Right kidney (tissue), 1 donor: Measurements from ENCODE around the gene ADAMTS9.

Source experiments
- DNase-seq: peaks from one replicate; pipeline ENCODE4 v3.0.0-alpha.2; 2016

Gene ADAMTS9

GRCh38 chr3:64685800-64686445, 1.9 kb downstream of the ADAMTS9 start:
- DNase-seq = peak; percentile 93

GRCh38 chr3:64685331-64685799, 2.4 kb downstream of the ADAMTS9 start:
- DNase-seq = peak; percentile 92

- no peak for DNase-seq
Measured at GRCh38 chr3:64684715-64685261, 3.0 kb downstream of the ADAMTS9 start.

- no peak for DNase-seq
Measured at GRCh38 chr3:64681827-64682226, 6.0 kb downstream of the ADAMTS9 start.

GRCh38 chr3:64681015-64681414, 6.8 kb downstream of the ADAMTS9 start:
- no peak for DNase-seq

GRCh38 chr3:64680334-64680733, 7.5 kb downstream of the ADAMTS9 start:
- DNase-seq = no peak

- no peak for DNase-seq
Measured at GRCh38 chr3:64677961-64678716, 9.7 kb downstream of the ADAMTS9 start.

- DNase-seq = no peak
Measured at GRCh38 chr3:64676831-64677230, 11.0 kb downstream of the ADAMTS9 start.

- no peak for DNase-seq
Measured at GRCh38 chr3:64675687-64676247, 12.0 kb downstream of the ADAMTS9 start.

GRCh38 chr3:64674591-64675076, 13.2 kb downstream of the ADAMTS9 start:
- DNase-seq = peak; percentile 59

GRCh38 chr3:64673159-64673715, 14.6 kb downstream of the ADAMTS9 start:
- no peak for DNase-seq

- no peak for DNase-seq
Measured at GRCh38 chr3:64668582-64669510, 19.0 kb downstream of the ADAMTS9 start.

GRCh38 chr3:64667887-64668581, 19.8 kb downstream of the ADAMTS9 start:
- DNase-seq = no peak

- no peak for DNase-seq
Measured at GRCh38 chr3:64667138-64667537, 20.7 kb downstream of the ADAMTS9 start.

- peak; percentile 52 for DNase-seq
Measured at GRCh38 chr3:64666171-64666588, 21.6 kb downstream of the ADAMTS9 start.

GRCh38 chr3:64664397-64664796, 23.4 kb downstream of the ADAMTS9 start:
- DNase-seq = no peak

GRCh38 chr3:64659617-64659978, 28.2 kb downstream of the ADAMTS9 start:
- DNase-seq = no peak

GRCh38 chr3:64658001-64658400, 29.8 kb downstream of the ADAMTS9 start:
- no peak for DNase-seq

GRCh38 chr3:64656544-64656943, 31.3 kb downstream of the ADAMTS9 start:
- DNase-seq = no peak

GRCh38 chr3:64655160-64655559, 32.6 kb downstream of the ADAMTS9 start:
- no peak for DNase-seq

GRCh38 chr3:64654013-64654412, 33.8 kb downstream of the ADAMTS9 start:
- no peak for DNase-seq
